CD4-positive, alpha-beta T cell treated with Interleukin-6 for 4 hours (primary cell): ENCODE measurements around the gene ARHGAP12.
A peak's percentile ranks its signal among the peaks of the same experiment; 100 is the strongest.
"Not testable (repeated sequence)": the region's sequence is repeated elsewhere in the genome, so short reads cannot be mapped to it uniquely, and the experiment has no call there.

ENCODE experiments used
- DNase-seq: peaks from one replicate; pipeline ENCODE4 v3.0.0-alpha.2; 2020; ENCODE audit warnings: mixed read lengths

Gene ARHGAP12

DNA sequence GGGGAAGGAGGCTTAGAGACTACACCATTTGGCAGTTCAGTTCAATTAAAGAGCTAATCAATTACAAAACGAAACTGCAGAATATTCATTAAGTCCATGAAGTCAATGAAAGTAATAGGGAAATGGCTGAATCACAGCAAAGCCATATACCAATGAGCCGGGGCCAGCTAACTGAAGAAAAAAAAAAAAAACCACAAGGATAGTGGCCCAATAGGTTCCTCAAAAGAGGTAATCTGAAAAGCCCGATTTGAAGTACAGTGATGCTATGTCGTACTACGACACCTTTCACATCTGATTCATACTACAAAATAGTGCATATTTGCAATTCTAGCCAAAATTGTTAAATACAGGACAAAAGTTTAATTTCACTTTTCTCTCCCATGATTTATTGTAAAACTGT is 2.5 kb downstream of the ARHGAP12 start:
- no peak for DNase-seq

DNA sequence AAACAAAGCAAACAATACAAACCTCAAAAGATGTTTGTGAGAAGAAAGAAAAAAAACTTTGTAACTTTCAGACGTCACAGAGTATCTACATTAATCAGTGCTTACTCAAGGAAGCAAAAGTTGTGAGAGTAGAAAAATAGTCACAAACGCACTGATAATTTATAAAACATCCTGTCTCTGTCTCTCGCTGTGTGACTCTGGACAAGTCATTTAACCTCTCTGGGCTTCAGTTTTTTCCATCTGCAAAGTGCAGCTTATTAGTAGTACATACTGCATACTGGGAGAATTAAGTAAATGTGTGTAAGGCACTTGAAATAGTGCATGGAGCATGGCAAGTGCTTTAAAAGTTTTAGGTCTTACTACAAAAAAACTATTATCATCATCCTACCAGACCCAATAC is 3.8 kb downstream of the ARHGAP12 start:
- DNase-seq: no peak

DNA sequence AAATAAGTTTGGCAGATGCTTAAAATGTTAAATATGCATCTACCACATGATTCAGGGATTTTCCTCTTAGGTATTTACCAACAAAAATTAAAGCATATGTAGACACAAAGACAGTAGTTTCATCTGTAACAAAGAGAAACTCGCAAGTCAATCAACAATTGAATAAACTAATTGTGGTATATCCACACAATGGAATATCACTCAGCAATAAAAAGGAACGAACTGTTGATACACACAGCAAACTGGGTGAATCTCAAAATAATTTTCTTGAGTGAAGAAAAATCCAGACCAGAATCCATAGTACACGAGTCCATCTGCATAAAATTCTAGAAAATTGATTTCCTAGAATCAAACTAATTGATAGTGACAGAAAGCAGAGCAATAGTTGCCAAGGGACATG is 5.2 kb downstream of the ARHGAP12 start:
- no peak for DNase-seq

DNA sequence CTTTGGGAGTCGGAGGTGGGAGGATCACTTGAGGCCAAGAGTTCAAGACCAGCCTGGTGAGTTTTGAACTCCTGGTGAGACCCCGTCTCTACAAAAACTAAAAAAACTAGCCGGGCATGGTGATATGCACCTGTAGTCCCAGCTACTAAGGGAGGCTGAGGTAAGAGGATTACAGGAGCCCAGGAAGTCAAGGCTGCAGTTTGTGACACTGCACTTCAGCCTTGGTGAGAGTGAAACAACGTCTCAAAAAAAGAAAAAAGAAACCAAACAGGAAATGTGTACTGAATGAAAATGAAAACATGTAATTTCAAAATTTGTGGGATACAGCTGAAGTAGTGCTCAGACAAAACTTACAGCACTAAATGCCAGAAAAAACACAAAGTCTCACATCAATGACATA is 7.6 kb downstream of the ARHGAP12 start:
- peak; percentile 9 for DNase-seq

DNA sequence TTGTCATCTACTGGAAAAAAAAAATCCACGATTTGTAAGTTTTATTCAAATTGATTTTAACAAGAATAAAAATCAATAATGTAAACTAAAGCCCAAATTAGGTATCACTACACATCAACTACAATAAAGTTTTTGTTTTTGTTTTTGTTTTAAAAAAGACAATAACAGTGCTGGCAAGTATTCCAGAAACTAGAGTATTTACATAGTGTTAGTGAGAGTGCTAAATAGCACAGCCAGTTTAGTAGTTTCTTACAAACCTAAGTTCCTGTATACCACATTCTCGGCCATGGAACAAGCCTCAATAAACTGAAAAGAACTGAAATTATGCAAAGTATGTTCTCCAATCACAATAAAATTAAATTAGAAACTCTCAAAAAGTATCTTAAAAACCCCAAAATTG is 8.1 kb downstream of the ARHGAP12 start:
- DNase-seq: no peak

DNA sequence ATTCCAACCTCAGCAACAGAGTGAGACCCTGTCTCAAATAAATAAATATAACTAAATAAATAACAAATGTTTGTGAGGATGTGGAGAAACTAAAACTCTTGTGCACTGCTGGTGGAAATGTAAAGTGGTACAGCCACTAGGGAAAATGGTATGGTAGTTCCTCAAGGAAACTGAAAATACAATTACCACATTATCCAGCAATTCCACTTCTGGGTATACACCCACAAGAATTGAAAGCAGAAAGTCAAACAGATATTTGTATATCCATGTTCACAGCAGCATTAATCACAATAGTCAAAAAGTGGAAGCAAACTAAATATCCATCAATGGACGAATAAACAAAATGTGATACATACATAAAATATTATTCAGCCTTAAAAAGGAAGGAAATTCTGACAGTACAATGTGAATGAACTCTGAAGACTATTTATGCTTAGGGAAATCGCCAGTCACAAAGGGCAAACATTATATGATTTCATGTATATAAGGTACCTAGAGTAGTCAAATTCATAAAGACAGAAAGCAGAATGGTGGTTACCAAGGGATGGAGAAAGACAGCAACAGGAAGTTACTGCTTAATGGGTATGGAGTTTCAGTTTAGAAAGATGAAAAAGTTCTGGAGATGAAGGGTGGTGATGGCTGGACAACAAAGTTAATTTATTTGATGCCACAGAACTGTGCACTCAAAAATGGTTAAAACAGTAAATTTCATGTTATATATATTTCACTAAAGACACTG is 9.8 kb downstream of the ARHGAP12 start:
- no peak for DNase-seq

DNA sequence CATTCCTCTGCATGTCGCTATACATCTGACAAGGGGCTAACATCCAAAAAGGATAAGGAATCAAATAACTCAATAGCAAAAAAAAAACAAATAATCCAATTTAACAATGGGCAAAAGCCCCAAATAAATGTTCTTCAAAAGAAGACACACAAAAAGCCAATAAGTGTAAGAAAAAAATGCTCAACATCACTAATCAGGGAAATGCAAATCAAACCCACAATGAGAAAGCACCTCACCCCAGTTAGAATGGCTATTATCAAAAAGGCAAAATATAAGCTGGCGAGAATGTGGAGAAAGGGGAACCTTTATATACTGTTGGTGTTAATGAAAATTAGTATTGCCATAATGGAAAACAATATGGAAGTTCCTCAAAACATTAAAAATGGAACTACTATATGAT is 14.3 kb downstream of the ARHGAP12 start:
- DNase-seq: no peak

DNA sequence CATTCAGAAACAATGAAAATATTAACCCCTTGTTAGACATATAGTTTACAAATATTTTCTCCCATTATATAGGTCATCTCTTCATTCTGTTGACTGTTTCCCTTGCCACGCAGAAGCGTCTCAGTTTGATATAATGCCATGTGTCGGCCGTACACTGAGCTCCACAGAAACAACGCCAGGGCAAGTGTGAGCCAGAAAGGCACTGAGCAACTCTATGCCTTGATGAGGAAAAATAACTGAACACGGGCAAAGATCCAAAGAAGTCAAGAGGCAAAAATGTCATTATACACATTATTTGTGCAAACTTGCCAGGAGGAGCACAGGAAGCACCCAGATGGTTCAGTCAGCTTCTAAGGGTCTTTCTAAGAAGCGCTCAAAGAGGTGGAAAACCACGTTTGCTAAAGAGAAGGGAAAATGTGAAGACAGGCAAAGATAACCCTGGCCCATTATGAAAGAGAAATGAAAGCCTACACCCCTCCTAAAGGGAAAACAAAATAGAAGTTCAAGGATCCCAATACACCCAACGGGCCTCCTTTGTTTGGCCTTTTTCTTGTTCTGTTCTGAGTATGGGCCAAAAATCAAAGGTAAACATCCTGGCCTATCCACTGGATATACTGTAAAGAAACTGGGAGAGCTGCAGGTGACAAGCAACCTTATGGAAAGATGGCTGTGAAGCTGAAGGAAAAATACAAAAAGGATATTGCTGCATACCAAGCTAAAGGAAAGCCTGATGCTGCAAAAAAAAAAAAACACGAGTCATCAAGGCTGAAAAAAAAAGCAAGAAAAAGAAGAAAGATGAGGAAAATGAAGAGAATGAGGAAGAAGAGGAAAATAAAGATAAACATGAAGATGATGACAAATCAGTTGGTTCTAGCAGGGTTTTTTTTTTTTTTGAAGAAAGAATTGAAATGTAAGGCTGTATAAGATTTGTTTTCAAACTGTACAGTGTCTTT is 15.5 kb downstream of the ARHGAP12 start:
- DNase-seq: no peak

DNA sequence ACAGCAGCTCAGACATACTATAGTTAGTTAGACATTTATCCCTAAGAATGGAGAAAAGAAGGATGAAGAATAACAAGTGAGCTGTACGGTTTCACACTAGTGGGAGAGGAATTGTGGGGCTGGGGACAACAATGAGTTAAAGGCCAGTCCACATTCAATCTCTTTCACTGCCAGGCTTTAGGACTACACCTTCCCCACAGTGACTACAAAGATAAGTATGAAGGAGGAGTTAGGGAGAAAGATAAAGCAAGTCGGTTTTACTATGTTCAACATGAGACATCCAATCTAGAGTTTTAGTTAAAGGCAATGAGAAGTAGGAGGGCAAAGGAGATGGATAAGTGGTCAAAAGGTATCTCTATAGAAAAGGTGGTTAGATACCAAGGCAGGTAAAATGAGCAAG is 16.3 kb downstream of the ARHGAP12 start:
- DNase-seq: no peak

DNA sequence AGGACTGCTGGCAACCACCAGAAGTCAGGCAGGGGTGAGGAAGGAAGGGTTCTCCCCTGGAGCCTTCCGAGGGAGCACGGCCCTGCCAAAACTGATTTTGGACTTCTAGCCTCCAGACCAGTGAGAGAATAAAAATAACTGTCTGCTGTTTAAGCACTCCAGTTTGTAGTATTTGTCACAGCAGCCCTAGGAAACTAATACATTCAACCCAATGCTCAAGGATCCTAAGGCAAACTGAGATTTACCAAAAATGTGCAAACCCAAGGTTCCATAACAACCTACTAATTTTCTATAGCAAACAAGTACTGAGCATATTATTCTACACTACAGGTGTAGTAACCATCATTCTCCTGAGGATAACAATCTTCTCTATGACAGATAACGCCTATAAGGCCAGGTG is 18.6 kb downstream of the ARHGAP12 start:
- no peak for DNase-seq

DNA sequence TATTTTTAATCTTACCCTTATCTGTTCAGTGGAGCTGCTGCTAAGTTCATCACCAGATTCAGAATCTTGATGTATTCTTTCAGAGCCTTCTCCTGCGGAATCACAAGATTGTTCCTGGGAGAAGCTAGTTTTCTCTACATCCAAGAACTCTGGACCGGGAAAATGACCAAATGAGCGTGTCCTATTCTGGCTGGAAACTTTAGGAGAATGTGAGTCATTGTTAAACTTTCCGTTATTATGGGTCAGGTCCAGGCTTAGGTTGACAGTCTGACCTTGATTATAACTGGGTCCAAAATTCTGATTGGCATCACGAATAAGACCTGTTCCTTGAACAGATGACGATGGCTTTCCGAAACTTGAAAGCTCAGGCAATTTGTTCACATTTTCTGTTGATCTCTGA is 20.5 kb downstream of the ARHGAP12 start:
- no peak for DNase-seq

DNA sequence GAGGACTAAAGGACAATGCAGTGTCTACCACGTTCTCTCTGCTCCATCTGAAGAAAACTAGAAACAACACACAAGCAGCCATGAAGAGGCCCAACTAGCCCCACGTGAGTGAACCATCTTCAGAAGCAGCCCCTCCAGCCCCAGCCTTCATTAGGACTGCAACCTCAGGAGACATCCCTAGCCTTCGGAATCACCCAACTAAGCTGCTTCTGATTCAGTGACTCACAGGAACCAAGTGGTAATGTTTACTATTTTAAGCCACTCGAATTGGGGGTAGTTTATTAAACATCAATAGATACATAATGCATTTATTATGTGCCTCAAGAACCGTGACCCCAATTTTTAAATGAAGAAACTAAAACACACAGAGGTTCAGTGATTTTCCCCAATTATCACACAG is 22.6 kb downstream of the ARHGAP12 start:
- DNase-seq: no peak

DNA sequence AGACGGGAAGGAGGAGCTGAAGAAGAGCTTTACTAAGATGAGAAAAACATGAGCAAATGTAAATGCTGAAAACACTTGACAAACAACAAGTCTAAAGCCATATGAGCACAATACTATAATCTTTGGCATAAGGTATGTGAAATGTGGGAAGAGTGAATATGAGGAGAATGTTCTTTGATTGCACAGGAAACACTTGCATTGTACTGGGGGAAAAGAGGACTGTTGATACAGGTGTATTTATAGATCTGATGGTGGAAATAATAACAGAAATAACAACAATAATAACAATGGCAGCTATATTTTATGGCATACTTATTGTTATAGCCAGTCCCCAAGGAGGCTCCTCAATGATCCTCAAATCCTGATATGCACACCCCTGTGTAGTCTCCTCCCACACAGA is 23.0 kb downstream of the ARHGAP12 start:
- no peak for DNase-seq

DNA sequence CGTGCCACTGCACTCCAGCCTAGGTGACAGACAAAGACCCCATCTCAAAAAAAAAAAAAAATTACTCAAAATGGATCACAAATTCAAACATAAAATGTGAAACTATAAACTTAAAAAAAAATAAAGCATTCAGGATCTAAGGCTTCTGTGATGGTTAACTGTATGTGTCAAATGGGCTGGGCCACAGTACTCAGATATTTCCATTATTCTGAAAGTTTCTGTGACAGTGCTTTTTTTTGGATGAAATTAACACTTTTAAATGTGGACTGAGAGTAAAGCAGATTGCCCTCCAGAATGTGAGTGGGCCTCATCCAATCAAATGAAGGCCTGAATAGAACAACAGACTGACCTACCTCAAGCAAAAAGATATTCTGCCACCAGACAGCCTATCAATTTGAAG is 26.0 kb downstream of the ARHGAP12 start:
- DNase-seq: no peak

DNA sequence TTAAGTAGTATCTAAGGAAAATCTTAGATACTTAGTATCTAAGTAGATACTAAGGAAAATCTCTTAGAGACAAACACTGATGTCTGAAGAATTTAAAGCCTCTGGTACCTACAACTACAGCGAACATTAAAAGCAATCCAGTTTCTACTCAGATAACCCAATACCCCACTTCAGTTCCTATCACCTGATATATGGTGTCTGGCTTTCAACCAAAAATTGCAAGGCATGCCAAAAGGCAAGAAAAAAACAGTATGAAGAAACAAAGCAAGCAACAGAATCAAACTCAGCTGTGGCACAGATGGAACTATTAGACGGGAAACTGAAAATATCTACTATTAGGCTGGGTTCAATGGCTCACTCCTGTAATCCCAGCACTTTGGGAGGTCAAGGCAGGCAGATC is 31.1 kb downstream of the ARHGAP12 start:
- DNase-seq: no peak

DNA sequence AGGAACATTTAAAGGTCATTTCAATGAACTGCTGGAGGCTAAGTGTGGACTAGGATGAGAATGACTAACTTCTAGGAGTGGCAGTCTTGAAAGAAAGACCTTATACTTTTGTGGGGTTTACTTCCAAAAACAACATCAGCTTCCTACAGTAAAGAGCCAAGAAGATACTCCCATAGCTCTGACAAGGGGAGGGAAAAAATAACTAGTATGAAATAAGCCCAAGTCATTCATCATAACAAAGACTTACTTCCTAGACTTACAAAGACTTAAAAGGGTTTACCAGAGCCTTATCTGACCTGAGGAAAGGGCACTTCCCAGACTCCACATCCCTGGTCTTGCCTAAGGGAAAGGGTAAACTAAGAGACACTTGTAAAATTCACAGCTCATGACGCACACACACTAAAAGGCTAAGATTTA is 31.7 kb downstream of the ARHGAP12 start:
- DNase-seq: no peak

DNA sequence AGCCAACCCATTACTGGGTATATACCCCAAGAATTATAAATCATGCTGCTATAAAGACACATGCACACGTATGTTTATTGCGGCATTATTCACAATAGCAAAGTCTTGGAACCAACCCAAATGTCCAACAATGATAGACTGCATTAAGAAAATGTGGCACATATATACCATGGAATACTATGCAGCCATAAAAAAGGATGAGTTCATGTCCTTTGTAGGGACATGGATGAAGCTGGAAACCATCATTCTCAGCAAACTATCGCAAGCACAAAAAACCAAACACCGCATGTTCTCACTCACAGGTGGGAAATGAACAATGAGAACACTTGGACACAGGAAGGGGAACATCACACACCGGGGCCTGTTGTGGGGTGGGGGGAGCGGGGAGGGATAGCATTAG is 32.9 kb downstream of the ARHGAP12 start:
- not testable (repeated sequence) for DNase-seq

DNA sequence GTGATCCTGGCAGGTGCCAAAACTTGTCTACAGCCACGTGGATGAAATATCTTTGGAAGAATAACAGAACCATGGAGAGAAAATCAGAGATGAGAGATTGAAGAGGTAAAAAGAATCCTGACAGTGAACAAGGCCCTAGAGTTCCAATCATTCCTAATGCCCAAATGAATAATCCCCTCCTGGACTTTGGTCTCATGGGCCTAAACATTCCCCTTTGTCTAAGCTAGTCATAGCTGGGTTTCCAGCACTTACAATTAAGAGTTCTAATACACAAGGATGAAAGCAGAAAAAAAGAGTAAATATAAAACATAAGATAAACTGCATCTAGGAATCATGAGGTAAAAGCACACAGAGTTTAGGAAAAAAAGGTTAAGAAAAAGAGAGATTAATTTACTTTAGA is 40.2 kb downstream of the ARHGAP12 start:
- no peak for DNase-seq

DNA sequence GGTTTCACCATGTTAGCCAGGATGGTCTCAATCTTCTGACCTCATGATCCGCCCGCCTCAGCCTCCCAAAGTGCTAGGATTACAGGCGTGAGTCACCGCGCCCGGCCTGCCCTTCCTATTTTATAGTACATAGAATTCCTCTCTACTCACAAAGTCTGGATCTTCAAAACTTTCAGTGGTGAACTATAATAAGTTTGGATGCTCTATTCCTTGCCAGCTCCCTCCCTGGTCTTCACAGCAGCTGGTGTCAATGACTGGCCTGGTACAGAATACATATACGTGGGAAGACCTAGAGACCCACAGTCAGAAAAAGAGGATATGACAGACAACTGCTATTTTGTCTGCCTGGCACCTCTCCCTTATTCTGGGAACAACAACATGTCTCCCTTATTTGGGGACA is 40.8 kb downstream of the ARHGAP12 start:
- DNase-seq: no peak

DNA sequence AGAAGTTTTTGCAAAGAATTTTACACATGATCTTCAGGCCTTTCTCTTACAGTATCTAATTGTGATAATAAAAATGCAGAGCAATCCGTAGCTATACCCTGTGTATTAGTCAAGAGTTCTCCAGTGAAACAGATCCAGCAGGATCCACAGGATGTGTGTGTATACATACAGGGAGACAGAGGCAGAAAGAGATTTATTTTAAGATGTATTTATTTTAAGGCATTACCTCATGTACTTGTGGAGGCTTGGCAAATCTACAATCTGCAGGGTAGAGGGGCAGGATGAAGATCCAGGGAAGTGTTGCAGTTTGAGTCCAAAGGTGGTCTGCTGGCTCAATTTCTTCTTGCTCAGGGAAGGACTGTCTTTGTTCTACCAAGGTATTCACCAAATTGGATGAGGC is 41.7 kb downstream of the ARHGAP12 start:
- no peak for DNase-seq

DNA sequence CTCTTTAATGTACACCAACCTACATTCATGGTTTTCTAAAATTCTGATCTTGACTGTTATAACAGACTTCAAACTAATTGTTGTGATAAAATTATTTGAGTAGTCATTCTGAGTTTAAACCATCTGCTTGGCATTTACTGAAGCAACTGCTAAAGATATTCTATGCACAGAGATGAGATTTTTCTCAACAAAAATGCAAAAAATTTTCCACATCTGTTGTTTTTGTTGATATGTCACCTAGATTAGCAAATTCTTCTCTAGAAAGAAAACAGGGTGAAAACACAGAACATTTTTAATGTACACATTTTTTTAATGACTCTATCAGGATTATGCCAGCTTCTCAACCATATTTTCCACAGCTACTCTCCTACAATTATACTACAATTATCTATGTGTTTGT is 42.7 kb downstream of the ARHGAP12 start:
- DNase-seq: no peak

DNA sequence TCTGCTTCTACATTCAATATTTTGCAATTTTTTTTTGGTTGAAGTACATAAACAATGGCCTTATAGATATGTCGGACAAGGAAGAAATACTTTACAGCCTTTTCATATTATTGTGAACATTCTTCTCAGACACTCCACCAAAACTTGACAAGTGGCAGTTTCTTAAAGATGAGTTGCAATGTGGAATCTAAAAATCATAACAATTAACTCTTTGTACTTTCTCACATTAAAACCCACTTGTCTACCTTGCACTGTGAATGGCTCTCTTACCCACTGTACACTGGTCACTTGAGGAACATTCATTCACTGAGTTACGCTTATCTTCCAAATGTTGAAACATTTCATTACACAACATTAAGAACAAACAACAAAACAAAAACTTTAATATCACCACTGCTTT is 44.2 kb downstream of the ARHGAP12 start:
- DNase-seq: no peak

DNA sequence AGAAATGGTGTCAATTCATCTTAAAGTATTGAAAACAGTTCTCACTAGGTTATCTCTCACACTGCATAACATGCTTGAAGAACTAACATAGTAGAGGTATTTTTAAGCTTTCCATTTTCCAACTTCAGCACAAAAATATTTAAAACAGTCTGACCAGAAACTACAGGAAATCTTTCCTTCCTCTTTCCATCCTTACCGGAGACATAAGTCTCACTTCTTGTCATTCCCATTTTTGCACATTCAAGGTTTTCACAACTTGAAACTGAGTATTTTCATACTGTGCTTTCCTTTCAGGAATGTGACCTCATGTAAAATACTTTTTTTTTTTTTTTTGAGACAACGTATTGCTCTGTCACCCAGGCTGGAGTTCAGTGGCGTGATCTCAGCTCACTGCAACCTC is 45.2 kb downstream of the ARHGAP12 start:
- DNase-seq: no peak

DNA sequence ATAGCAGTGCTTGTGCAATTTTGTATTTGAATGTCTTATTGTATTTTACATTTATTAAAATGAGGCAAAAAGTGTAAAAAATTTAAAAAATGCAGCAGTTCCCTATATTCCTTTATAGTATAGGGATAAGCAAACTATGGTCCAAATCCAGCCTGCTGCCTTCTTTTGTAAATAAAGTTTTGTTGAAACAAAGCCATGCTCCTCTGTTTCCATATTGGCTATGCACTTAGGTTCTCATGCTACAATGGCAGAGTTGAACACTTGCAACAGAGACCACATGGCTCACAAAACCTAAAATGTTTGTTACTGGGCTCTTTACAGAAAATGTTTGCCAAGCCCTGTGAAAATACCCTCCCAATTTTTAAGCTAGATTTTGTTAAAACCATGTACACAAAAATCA is 50.1 kb downstream of the ARHGAP12 start:
- no peak for DNase-seq
